SHP77 treated with DMSO at 0.1 percent for 48 hours (cell line): Measurements from ENCODE around the gene PTER.

Experiments
- DNase-seq: peaks from one replicate; lab custom pipeline; 2025; lab: John Stamatoyannopoulos, UW

PTER gene

GRCh38 chr10:16436758-16437539 is at the start of gene PTER:
Gene PTER, plus strand, starts transcription at chr10:16437010. Its CDS starts 47,375 bp downstream, at chr10:16484385.
- DNase-seq, result peak; percentile 73

GRCh38 chr10:16392531-16393069 is 44.2 kb upstream of the PTER start:
- DNase-seq, result no peak

GRCh38 chr10:16393271-16393858 is 43.4 kb upstream of the PTER start:
- no peak for DNase-seq

- no peak for DNase-seq
Measured at GRCh38 chr10:16401416-16401815, 35.4 kb upstream of the PTER start.

GRCh38 chr10:16408379-16408778 is 28.4 kb upstream of the PTER start:
- no peak for DNase-seq

GRCh38 chr10:16417341-16417740 is 19.5 kb upstream of the PTER start:
- DNase-seq, result no peak

GRCh38 chr10:16423599-16423998 is 13.2 kb upstream of the PTER start:
- no peak for DNase-seq

- DNase-seq, result no peak
Measured at GRCh38 chr10:16425449-16425848, 11.4 kb upstream of the PTER start.

GRCh38 chr10:16429539-16429938 is 7.3 kb upstream of the PTER start:
- no peak for DNase-seq

GRCh38 chr10:16436367-16436757 is 448 bp upstream of the PTER start:
- DNase-seq, result no peak

- DNase-seq, result no peak
Measured at GRCh38 chr10:16437540-16437894, 707 bp downstream of the PTER start.

GRCh38 chr10:16439295-16439694 is 2.5 kb downstream of the PTER start:
- no peak for DNase-seq

- no peak for DNase-seq
Measured at GRCh38 chr10:16440396-16441133, 3.8 kb downstream of the PTER start.

- DNase-seq, result no peak
Measured at GRCh38 chr10:16441173-16441840, 4.5 kb downstream of the PTER start.

- DNase-seq, result no peak
Measured at GRCh38 chr10:16442914-16443313, 6.1 kb downstream of the PTER start.

GRCh38 chr10:16445770-16446469 is 9.1 kb downstream of the PTER start:
- DNase-seq, result no peak

- DNase-seq, result no peak
Measured at GRCh38 chr10:16449454-16449853, 12.6 kb downstream of the PTER start.

GRCh38 chr10:16458166-16458955 is 21.6 kb downstream of the PTER start:
- DNase-seq, result no peak

GRCh38 chr10:16459423-16459939 is 22.7 kb downstream of the PTER start:
- no peak for DNase-seq

GRCh38 chr10:16466001-16466400 is 29.2 kb downstream of the PTER start:
- no peak for DNase-seq

- DNase-seq, result no peak
Measured at GRCh38 chr10:16470747-16471146, 33.9 kb downstream of the PTER start.
